NOMO-1 (cell line): ENCODE data around the gene POMC.
"Not testable (repeated sequence)": the region's sequence is repeated elsewhere in the genome, so short reads cannot be mapped to it uniquely, and the experiment has no call there.

Source experiments
- DNase-seq, 2 experiments: peaks; one replicate each; lab custom pipeline; 2025; ENCODE audit not compliant: unreplicated experiment in 2 of 2; lab: John Stamatoyannopoulos, UW

The POMC gene

DNA sequence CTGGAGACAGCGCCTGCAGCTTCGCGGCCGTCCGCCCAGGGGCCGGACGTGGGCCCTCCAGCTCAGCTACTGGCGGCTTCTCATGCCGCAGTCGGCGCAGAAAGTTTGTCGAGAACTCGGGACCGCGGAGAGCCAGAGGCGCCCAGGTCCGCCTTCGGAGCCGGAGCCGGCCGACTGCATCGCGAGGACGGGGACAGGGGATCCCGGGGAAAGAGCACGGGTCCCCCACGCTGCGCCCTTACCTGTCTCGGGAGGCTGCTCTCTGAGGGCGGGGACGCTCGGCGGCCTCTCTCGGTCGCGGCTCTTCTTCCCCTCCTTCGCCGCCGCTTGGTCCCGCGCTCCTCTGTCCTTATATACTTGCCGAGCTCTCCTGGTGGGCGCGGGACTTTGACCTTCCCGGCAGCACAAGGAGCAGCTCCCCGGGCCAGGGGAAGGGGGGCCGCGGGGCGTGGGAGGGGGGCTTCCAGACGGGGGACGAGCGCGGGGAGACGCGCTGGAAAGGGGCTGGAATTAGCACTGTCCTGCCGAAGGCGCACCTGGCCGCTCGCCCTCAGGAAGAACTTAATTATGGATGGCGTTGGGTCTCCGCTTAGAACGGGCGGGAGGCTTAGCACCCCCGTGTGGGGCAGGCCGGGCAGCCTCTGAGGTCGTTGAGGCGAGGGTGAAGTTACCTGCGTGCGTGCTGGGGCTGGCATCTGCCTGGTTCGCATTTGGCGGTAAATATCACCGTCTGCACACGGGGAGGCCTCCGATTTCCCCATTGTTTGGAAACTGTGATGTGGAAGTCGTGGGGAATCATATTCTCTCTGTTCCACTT lies at the start of gene POMC:
Gene POMC (minus strand): TSS at position 325 of the 817 bp plus-strand sequence. CDS start 3,808 bp downstream, outside the sequence.
- DNase-seq: peak in 1 of 2 experiments; percentile 7

- no peak for DNase-seq
These were observed 49.7 kb upstream of the POMC start for GRCh38 chr2:25218100-25218499.

DNA sequence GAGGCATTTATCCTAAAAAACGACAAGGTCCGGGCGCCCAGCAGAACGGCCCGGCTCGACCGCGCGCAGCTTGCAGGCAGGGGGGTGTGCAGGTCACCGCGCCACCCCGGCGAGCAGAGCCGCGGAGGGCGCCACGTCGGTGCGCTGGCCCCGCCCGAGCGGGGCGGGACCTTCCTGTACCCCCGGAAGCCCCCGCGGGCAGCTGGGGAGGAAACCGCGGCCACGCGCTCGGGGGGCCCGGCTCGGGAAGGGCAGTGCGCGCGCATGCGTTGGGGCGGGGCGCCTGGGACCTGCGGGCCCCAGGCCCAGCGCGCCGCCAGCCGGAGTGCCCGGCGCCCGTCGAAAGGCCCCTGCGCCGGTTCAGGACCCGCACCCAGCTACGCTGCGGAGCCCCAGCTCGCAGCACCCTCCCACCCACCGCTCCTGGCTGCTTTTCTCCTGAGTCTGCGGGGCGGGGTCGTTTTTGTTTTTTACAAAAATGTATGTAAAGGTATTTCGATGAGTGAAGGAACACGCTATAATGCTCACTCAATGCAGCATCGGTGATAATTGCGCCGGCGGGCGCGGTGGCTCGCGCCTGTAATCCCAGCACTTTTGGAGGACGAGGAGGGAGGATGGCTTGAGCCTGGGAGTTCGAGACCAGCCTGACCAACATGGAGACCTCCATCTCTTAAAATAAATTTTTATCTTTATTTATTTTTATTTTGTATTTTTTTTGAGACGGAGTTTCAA lies 47.7 kb upstream of the POMC start:
- DNase-seq: peak; percentile 54 to 78

DNA sequence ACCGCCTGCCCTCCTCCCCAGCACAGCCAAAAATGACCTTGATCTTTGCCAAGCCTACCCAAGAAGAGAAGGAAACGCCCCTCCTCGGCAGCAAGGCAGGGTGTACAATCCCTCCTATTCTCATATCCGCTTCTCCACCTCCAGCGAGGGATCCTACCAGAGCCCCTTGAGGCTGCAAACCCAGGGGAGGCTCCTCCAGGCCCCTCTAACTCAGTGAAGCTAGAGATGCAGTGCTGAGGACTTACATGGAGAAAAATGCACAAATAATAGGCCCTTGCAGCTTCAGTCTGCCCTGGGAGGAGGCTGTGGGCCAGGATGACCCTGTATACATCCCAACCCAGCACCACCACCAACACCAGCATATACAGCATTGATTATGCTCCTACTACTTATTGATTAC lies 46.9 kb upstream of the POMC start:
- no peak for DNase-seq

- DNase-seq: no peak
These were observed 44.8 kb upstream of the POMC start for GRCh38 chr2:25213229-25213628.

DNA sequence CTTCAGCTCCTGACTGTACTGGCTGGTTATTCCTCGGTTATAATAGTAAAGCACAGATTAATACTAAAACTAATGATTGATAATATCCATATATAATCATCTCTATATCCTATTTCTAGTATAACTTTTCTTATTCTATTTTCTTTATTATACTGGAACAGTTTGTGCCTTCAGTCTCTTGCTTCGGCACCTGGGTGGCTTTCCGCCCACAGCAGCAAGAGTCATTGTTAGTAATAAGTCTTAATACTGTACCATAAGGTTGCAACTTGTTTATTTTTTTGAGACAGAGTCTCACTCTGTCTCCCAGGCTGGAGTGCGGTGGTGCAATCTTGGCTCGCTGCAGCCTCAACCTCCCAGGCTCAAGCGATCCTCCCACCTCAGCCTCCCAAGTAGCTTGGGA lies 42.5 kb upstream of the POMC start:
- DNase-seq: not testable (repeated sequence)

GRCh38 chr2:25207078-25207545 lies 38.7 kb upstream of the POMC start:
- DNase-seq: no peak

GRCh38 chr2:25204190-25204838 lies 35.9 kb upstream of the POMC start:
- DNase-seq: no peak

DNA sequence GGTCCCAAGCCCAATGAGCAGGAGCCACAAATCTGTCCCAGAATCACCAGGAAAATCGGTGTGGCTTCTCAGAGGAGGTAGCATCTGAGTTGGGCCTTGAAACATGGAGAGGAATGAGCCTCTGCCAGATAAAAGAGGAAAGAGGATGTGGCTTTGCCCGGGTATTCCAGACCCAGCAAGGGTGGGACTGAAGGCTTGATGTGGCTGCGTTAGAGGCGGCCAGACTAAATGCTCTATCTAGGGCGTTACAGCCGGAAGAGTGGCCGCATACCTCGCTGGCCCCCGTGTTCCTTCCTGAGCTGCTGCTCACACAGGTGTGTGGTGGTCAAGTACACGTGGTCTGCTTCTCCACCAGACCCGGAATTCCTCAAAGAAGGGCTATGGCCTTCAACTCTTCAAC lies 33.9 kb upstream of the POMC start:
- no peak for DNase-seq

- DNase-seq: no peak
These were observed 33.4 kb upstream of the POMC start for GRCh38 chr2:25201794-25202193.

- no peak for DNase-seq
These were observed 32.9 kb upstream of the POMC start for GRCh38 chr2:25201265-25201664.

- DNase-seq: no peak
These were observed 30.2 kb upstream of the POMC start for GRCh38 chr2:25198576-25198975.

DNA sequence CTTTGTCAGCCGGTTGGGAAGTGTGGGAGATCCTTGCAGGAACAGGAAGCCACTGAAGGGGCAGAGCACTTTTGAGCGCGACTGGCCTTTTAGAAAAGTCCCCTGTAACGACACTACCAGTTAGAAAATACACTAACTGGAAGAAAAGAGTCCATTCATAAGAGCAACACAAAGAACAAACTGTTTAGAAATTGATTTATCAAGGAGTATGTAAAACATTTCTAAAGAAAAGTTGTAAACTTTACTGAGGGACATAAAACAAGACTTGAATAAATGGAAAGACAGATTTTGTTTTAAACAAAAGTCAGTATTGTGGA lies 29.8 kb upstream of the POMC start:
- no peak for DNase-seq

DNA sequence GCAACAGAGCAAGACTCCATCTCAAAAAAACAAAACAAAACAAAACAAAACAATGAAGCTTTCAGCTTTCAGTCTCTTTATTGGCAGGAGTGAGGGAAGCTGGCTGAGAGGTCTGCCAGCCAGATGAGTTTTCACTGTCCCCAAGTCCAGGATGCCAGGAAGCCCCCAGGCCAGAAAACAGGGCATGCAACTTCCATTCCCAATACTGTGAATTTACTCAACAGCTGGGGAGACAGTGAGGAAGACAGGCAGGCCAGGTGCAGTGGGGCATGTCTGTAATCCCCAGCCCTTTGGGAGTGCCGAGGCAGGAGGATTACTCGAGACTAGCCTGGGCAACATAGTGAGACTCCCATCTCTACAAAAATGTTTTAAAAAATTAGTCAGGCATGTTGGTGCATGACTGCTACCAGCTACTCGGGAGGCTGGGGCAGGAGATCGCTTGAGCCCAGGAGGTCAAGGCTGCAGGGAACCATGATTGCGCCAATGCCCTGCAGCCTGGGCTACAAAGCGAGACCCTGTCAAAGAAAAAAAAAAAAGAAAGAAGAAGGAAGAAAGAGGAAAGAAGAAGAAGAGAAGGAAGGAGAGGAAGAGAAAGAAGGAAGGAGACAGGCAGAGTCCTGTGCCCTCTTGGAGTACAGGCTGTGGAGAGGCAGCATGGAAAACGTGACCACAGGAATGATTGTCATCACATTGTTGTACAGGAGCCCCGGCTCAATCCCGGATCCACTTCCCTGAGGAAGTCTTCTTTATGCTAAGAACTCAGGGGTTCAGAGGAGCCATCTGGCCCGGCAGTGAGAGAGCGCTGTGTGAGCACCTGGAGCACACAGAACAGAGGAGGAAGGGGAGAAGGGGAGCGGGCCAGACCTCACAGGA lies 29.2 kb upstream of the POMC start:
- DNase-seq: no peak

DNA sequence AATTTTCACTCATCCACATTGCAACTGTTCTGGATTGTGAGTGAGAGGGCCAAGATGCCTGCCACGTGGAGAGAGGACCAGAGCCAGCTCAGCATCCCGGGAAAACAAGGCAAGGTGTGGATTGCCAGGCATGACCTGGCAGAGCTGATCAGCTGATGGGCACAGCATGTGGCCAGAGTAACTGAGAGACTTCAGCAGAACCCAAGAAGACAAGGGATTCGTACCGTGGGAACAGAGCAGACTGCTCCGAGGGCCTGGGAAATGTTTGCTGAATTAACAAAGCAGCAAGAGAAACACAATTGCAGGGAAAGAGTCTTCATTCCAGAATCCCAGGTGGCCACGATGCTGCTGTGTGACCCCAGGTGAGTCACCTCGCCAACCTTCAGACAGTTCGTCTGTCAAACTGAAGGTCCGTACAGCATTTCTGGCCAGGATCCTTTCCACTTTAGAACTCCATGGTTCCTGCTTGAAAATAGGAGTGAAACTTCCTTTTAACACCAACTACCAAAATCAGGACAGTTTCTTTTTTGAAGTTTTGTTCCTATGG lies 26.3 kb upstream of the POMC start:
- no peak for DNase-seq

DNA sequence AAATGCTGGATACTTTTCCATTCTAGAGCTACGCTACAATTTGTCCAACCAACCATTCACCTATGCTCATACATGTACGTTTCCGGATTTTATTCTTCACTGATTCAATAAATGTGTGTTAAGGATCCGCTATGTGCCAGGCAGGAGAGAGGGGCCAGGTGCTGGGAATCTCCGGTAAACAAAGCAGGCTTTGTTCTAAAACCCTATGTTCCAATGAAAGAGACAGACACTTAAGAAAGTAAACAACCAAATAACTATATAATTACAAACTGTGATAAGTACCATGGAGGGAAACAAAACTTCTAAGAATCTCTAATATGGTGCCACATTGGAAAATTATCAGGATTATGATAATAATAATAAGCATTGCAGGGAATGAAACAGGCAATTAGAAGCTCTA lies 22.2 kb upstream of the POMC start:
- no peak for DNase-seq

GRCh38 chr2:25188405-25188804 lies 20.0 kb upstream of the POMC start:
- no peak for DNase-seq

DNA sequence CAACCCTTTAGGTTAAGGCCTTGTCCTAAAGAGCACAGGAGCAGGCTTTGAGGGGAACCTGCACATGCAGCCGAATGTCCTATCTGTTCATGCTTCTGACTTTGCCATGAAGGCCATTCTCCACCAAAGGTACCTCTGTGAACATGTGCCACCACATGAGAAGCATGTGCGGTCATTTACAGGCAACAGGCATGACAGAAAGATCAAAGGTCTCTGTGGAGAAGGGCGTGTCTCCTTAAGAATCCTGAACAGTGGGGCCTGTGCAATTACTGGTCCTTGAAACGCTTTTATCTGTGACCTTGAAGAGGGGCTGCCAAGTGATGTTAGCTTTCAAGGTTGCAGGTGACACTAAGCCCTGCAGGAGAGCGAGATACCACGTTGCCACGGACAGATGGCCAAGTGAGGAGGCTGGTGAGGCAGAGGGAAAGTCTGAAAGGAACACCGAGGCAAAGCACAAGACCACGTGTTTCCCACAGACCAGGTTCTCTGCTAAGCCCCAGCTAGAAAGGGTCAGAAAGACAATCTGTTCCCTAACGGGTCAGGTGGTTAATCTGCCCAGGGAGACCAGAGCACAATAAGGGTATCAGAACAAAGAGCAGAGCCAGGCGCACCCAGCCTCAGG lies 19.5 kb upstream of the POMC start:
- no peak for DNase-seq

DNA sequence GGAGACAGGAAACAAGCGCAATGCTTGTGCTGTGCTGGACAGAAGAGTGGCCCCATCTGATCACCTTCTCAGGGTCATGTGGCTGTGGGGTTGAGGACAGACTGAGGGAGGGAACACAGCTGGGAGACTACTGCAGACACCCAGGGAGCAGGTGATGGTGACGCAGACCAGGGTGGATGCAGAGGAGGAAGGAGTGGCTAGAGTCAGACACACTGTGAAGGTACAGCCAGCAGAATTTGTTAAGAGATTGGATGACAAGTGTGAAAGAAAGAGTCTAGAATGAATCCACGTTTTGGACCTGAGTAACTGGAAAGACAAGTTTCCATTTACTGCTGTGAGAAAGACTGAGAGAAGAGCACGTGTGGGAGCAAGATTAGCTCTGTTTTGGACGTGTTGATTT lies 15.9 kb upstream of the POMC start:
- DNase-seq: no peak

DNA sequence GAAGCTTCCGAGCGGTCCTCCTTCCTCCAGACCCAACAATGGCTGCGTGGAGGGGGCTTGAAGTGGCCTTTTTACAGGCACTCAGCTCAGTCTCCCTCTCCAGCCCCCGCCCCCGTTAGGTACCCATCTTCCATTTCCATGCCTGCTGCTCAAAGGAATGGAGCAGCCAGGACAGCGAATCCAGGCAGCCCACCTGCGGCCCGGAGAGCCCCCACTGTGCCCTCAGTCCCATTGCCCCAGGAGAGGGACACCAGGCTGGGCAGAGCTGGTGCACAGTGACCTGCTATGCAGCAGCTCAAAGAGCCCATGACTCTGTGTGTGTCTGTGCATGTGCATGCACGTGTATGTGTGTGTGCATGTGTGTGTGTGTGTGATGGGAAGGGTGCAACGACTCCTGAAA lies 10.6 kb upstream of the POMC start:
- no peak for DNase-seq
